GM13977 (cell line): Measurements from ENCODE around the gene USP5.
"Not testable (repeated sequence)": the region's sequence is repeated elsewhere in the genome, so short reads cannot be mapped to it uniquely, and the experiment has no call there.

Experiments used
- DNase-seq: peaks from one replicate; pipeline ENCODE4 v3.0.0; 2012; ENCODE audit warnings: low spot score
- CTCF ChIP-seq: IDR thresholded peaks from 2 replicates; pipeline ENCODE4 v1.5.1; 2012; ENCODE audit warnings: mild to moderate bottlenecking, control low read depth; ENCODE audit not compliant: insufficient read depth; ENCODE audit errors: extremely low read depth, missing control alignments
- in situ Hi-C: fragments of 300-500 bp; cut with MboI; formaldehyde crosslinking; loops from one replicate; pipeline ENCODE4 v1.12.0; 2022; ENCODE audit warnings: low sequenced_read_pairs, low pct_unique_long_range_greater_than_20kb, mixed read lengths, inconsistent platforms; ENCODE audit not compliant: unreplicated experiment

USP5 gene

GRCh38 chr12:6891646-6892001, 39.7 kb downstream of the USP5 start:
- in situ Hi-C loops = no loop called here
- no peak for DNase-seq
- TF ChIP-seq CTCF = no peak

DNA sequence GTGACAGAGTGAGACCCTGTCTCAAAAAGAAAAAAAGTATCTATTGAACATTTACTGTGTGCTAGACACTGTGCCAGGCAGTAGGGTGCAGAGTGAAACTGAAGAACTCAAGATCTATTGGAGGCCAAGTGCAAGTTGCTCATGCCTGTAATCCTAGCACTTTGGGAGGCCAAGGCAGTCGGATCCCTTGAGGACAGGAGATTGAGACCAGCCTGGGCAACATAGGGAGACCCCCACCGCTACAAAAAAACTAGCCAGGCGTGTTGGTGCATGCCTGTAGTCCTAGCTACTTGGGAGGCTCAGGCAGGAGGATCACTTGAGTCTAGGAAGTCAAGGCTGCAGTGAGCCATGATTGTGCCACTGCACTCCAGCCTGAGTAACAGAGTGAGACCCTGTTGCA, 40.7 kb downstream of the USP5 start:
- in situ Hi-C loops, DNase-seq: not testable (repeated sequence)

DNA sequence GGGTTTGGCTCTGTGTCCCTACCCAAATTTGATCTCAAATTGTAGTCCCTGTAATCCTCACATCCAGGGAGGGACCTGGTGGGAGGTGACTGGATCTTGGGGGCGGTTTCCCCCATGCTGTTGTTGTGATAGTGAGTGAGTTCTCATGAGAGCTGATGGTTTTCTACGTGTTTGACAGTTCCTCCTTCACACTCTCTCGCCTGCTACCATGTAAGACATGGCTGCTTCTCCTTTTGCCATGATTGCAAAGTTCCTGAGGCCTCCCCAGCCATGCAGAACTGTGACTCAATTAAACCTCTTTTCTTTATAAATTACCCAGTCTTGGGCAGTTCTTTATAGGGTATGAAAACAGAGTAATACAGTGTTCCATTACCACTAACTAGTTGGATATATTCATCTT, 42.4 kb downstream of the USP5 start:
- in situ Hi-C loops = no loop called here
- no peak for DNase-seq
- no peak for TF ChIP-seq CTCF

GRCh38 chr12:6896846-6897435, 45.0 kb downstream of the USP5 start:
- TF ChIP-seq CTCF = no peak
- in situ Hi-C loops = no loop called here
- no peak for DNase-seq

- in situ Hi-C loops = no loop called here
- no peak for TF ChIP-seq CTCF
- no peak for DNase-seq
Measured at GRCh38 chr12:6899427-6899826, 47.5 kb downstream of the USP5 start.

GRCh38 chr12:6899837-6900519, 48.0 kb downstream of the USP5 start:
- in situ Hi-C loops = no loop called here
- TF ChIP-seq CTCF = no peak
- DNase-seq = no peak

DNA sequence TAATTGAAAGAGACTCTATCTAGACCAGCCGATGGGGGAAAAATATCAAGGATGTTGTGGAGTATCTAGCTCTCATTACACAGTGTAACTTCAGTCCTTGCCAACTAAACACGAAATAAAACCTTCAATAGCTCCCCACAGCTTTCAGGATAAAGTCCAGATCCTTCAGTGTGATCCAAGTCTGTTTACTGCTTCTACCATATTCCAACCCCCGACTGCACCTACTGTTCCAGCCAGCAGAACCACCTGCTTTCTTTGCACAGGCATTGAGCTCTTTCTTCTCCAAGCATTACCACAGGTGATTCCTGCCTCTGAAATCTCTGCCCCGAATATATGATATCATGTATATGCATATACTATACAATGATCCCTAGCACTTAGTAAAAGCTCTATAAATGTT, 50.5 kb downstream of the USP5 start:
- TF ChIP-seq CTCF = no peak
- DNase-seq = no peak
- in situ Hi-C loops = no loop called here
